NCI-H2227 (cell line): ENCODE results near the gene GRAMD1B.
A peak's percentile ranks its signal among the peaks of the same experiment; 100 is the strongest.
"Not testable (repeated sequence)": the region's sequence is repeated elsewhere in the genome, so short reads cannot be mapped to it uniquely, and the experiment has no call there.

Experiments used
- DNase-seq: peaks from one replicate; lab custom pipeline; 2025; ENCODE audit not compliant: unreplicated experiment; lab: John Stamatoyannopoulos, UW

GRAMD1B gene

DNA sequence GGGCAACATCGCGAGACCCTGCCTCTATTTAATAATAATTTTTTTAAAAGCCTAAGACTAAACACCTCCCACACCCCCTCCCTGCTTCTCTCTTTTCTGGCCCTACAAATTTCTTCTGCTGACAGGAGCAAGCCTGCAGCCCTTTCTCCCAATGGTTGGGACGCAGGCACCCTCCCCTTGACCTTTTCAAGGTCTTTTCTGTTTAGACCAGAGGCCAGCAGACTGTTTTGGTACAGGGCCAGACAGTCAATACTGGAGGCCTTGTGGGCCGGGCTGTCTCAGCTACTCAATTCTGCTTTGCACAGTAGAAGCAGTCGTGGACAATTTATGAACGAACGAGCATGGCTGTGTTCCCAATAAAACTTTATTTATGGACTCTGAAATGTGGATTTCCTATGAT, 132.1 kb downstream of the GRAMD1B start:
- DNase-seq = no peak

DNA sequence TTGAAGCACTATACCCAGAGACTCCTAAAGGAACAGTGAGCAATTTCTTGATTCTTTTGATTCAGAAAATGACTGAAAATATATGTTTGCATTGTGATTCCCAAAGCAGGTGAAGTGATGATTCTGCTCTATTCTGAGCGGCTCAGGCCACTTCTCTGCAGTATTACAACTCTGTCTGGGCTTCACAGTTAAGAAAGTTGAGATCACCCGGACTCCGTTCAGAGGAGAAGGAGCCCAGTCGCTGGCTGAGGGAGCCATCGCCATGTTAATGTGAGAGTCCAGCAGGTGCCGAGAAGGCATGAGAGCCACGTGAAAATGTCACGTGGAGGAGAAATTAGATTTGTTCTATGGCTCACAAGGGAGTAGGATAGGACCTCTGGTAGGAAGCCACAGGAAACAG, 132.8 kb downstream of the GRAMD1B start:
- DNase-seq = no peak

GRCh38 chr11:123564221-123564620, 134.2 kb downstream of the GRAMD1B start:
- no peak for DNase-seq

DNA sequence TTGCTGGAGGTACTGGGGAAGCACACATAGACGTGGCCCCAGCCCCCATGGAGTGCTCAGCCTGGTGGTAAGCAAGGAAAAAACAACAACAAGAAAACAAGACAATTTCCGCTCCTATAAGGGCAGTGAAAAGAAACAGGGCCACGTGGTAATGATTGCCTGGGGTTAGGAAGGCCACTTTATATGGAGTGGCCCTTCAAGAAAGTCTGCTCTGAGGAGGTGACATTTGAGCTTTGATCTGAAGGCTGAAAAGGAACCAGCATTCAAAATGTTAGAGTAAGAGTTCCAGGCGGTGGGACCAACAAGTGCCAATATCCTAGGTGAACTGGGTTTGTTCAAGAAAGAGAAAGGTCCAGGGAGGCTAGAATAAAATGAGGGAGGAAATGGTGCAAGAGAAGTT, 136.8 kb downstream of the GRAMD1B start:
- DNase-seq = no peak

- no peak for DNase-seq
Measured at GRCh38 chr11:123567466-123567865, 137.4 kb downstream of the GRAMD1B start.

DNA sequence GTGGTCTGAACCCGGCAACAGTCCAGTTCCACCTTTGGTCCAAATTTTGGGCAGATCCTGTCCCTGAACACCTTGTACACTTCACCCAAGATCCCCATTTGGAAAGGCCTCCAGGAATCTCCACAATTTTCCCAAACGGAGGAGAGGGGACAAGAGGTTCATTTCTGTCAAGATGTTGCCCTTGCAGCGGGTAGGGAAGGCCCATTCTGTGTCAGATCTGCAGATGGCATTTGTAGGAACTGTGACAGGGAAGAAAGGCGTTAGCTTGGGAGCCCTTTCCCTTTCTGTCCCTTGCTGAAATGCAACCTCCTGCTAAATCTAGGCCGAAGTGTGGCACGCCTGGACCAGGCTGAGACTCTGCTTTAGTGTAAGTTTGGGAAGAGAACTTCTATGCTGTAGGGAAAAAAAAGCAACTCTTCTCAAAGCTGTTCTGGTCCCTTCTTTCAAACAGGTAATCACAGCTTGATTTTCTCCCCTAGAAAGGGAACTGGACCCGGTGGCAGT, 138.3 kb downstream of the GRAMD1B start:
- no peak for DNase-seq

DNA sequence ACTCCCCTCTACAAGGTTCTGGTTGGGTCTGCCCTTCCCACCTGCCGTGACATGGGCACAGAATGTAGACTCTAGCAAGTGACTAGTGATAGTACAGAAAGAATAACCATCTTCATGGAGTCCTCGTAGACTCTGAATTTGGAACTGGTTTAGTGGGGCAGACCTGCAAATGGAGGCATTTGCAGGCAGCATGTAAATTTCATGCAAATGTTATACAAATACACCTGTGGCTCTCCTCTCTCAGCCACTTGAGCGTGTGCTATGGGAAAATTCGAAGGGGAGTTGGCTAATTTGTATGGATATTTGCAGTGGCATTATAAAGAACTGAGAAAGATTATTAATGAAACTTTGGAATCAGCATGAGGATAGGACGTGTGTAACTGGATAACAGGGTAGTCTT, 139.3 kb downstream of the GRAMD1B start:
- DNase-seq = no peak

- DNase-seq = no peak
Measured at GRCh38 chr11:123570939-123571580, 141.0 kb downstream of the GRAMD1B start.

DNA sequence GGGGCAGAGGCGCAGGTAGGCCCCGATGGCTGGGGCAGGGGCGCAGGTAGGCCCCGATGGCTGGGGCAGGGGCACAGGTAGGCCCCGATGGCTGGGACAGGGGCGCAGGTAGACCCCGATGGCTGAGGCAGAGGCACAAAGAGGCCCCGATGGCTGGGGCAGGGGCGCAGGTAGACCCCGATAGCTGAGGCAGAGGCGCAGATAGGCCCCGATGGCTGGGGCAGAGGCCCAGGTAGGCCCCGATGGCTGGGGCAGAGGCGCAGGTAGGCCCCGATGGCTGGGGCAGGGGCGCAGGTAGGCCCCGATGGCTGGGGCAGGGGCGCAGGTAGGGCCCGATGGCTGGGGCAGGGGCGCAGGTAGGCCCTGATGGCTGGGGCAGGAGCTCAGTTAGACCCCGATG, 142.7 kb downstream of the GRAMD1B start:
- DNase-seq = not testable (repeated sequence)

DNA sequence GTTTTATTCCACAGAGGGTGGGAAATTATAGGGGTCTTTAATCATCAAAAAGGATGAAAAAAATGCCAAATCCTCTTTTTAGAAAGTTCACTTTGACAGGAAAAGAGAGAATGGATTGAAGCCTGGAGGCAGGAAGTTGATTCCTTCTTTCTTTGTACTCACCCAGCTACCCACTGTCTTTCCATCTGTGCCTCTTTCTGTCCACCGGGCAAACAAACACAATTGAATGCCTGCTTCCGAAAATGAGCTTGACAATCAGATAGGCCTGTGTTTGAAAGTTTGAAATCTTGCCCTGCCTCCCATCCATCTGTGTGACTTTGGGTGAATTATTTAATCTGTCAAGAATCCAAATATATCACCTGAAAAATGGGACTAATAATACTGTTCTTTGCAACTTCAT, 143.2 kb downstream of the GRAMD1B start:
- DNase-seq = no peak

DNA sequence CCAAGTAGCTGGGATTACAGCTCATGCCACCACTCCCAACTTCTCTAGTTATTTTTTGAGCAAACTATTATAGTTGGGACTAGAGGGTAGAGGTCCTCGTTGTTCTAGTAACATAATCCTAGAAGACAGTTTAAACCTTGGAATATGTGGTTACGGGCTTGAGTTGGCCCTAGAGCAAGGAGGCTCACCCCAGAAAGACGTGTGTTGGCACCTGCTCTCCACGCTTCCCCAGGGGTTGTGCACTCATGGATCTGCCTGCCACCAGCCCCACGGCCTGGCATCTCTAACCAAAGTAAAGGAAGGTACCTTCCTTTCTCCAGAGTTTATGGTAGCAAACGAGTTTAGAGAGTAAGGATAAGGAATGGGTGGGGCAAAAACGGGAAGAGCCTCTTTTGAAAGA, 145.4 kb downstream of the GRAMD1B start:
- DNase-seq = no peak

GRCh38 chr11:123576082-123576481, 146.0 kb downstream of the GRAMD1B start:
- DNase-seq = no peak

DNA sequence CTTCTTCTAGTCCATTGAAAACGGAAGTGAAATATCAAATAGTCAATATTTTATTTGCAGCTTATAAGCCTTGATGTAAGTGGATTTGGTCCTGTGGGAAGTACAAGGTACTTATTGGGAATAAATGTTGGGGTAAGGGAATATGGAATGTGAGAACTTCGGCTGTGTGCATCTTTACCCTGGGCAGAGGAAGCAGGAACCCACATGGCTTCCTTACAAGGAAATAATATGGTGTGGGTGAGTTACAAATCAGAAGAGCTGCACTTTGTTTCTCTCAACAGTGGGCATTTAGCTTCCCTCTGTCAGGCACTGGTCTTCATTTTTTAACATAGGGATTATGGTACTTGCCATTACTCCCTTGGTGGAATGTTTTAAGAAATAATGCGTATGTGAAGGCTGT, 146.4 kb downstream of the GRAMD1B start:
- DNase-seq = no peak

DNA sequence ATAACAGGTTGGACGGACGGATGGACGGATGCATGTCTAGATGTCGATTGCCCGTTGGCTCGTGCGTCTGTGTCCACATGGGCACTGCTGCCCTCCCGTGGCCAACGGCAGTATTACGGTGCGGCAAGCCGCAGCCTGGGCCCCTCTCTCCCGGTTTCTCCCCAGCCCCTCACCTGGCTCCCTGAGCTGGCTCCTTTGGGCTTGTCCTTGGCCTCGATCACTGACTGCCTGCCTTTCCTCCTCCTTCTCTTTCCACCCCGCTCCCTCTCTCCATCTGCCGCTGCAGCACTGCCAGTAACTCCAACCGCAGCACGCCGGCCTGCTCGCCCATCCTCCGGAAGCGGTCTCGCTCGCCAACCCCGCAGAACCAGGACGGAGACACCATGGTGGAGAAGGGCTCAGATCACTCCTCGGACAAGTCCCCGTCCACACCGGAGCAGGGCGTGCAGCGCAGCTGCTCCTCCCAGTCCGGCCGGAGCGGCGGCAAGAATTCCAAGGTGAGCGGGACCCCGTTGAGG, 147.1 kb downstream of the GRAMD1B start:
- peak; percentile 70 for DNase-seq

- no peak for DNase-seq
Measured at GRCh38 chr11:123578778-123579481, 148.9 kb downstream of the GRAMD1B start.

- no peak for DNase-seq
Measured at GRCh38 chr11:123579482-123579812, 149.4 kb downstream of the GRAMD1B start.

- DNase-seq = no peak
Measured at GRCh38 chr11:123580137-123580536, 150.1 kb downstream of the GRAMD1B start.

- DNase-seq = peak; percentile 71
Measured at GRCh38 chr11:123580557-123581275, 150.6 kb downstream of the GRAMD1B start.

DNA sequence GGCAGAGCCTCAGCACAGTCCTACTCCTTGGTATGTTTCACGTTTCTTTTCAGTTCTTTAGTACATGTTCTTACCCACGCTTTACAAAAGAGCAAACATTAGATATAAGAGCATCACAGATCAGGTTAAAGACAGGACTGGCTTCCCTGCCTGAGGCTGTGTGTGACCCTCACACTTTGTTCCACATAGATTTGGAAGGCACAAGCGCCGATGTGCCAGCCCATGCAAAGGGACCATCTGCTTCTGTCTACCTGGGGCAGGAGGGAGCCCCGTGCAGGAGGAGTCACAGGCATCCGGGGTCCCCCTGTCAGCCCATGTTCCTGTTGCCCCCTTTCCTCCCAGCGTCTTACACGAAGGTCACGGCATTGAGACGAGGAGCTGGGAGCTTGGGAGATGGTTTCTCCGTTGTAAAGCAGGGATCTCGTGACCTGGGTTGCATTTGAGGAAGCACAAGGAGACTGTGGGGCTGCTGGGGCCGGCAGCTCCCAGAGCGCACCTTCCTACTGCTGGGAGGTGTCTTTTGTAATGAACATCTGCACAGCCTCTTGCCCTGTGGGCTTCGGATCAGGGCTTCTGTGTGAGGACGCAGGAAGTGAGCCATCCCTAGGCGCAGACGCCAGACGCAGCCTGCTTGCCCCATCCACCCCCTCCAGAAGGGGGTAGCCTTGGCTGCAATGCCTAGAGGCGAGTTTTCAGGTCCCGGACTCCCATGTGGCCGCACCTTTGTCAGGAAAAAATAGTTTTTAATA, 151.8 kb downstream of the GRAMD1B start:
- DNase-seq = no peak

- no peak for DNase-seq
Measured at GRCh38 chr11:123582992-123583504, 153.0 kb downstream of the GRAMD1B start.

DNA sequence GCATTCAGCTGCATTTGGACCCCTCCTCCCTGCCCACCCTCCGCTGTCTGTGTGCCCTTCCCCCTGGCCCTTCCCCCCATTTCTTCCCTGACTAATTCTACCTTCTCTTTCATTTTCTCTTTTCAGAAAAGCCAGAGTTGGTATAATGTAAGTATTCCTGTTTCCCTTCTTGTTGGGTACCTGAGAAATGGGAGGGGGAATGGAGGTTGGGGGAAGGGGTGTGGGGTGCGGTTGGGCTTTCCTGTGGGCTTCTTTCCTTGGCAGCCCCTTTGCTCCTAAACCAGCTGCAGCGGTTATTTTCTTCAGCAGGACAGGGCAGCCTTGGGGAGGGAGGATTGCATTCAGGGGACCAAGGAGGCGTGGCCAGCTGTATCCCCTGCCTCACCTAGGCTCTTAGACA, 154.1 kb downstream of the GRAMD1B start:
- no peak for DNase-seq
